Prostate gland (tissue), 2 donors: ENCODE data around the gene DUSP8.

Experiments used
- CTCF ChIP-seq, 4 experiments: fragments of 200-600 bp in 2 of 4; fragments of 450-650 bp in 2 of 4; sonication (generic) in 2 of 4; IDR thresholded peaks; 1 replicate in 3 of 4; 2 replicates in 1 of 4; pipeline ENCODE4 v1.5.1; 2016 to 2019; ENCODE audit warnings: antibody characterized with exemption in 4 of 4, mild to moderate bottlenecking in 2 of 4, moderate library complexity in 2 of 4
- POLR2A ChIP-seq: fragments of 450-650 bp; IDR thresholded peaks from one replicate; pipeline ENCODE4 v1.6.1; 2016; ENCODE audit warnings: antibody characterized with exemption, mild to moderate bottlenecking
- POLR2AphosphoS5 ChIP-seq: sonication (generic); formaldehyde crosslinking; IDR thresholded peaks from one replicate; pipeline ENCODE4 v1.6.1; 2017; ENCODE audit warnings: antibody characterized with exemption

DNA sequence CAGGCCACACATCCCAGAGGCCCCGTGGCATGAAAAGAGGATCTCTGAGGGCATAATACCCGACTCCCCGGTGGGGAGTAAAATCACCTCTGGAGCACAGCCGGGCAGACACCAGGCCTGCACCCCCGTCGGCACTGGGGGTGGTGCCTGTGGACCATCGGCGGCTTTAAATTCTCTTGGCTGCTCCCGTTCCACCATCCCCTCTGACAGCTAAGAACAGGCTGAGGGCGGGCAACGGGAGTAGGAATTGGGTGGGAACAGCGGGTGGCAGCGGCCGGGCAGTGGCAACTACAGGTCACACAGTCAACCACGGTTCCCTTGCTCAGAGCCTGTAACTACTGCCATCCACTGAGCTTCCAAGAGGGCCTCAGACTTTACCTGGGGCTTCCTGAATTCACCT lies 45.3 kb downstream of the DUSP8 start:
- TF ChIP-seq CTCF (IDR thresholded peaks at IDR 0.05) = no peak
- TF ChIP-seq POLR2A = no peak
- TF ChIP-seq POLR2AphosphoS5 = no peak
